Activated naive CD4-positive, alpha-beta T cell treated with anti-CD3 and anti-CD28 coated beads, Interleukin-2, amount 50 U/mL, for 16 hours (primary cell): ENCODE measurements around the gene PRIMA1.

ENCODE experiments used
- DNase-seq: peaks from one replicate; pipeline ENCODE4 v3.0.0-alpha.2; 2020

Gene PRIMA1

DNA sequence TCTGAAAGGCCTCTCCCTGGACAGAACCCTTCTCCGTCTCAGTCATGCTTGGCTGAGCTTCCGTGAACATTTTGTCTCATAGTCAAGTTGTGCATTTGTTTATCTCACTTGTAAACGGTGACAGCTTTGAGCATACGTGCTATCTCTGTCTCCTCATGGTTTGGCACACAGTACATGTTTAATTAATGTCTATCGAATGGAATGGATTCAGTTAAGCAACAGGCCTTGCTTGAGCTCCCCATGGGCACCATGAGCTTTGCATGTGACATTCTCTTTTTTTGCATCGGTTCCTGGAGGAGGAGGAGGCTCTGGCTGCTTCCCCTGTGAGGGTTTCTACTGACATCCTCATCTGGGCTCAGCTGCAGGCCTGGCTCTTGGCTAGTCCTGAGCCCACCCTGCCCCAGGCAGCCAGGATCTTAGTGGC, 80.0 kb downstream of the PRIMA1 start:
- no peak for DNase-seq

DNA sequence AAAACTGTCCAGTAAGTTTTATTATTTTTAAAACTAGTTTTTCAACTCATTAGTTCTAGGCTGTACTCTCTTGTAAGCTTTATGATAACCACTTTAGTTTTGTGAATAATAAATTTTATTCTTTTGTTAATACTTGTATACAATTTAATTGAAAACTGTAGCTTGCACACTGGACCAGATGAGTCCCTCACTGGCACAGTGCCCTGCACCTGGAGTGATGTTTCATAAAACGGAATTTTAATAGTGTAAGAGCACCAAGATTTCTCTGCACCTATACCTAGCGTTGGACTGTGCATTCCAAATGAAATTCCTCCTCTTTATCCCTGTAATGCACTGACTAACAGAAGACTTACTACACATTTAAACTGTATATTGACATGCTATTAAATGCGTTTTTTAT, 80.8 kb downstream of the PRIMA1 start:
- no peak for DNase-seq

DNA sequence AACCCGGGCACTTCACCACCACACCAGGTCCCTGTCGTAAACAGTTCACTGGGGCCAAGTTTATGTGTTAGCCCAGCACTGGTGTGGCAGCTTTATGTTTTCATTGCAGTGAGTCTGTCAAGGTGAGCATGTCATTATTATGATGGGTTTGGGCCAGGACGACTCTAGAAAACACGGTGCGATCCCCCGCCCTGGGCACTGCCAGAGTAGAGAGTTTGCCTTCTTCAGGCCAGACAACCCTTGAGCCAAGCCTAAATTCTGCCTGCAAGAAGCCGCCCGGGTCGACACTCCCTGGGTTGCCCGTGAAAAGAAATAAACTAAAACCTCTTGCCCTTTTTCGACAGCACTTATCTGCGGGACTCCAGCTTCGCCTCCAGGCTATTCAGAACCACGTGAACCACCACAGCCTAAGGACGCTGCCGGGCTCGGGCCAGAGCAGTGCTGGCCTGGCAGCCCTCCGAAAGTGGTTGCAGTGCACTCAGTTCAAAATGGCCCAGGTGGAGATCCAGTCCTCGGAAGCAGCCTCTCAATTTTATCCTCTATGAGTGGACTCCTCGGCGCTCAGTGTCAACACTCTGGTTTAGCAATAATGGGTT, 81.8 kb downstream of the PRIMA1 start:
- no peak for DNase-seq

DNA sequence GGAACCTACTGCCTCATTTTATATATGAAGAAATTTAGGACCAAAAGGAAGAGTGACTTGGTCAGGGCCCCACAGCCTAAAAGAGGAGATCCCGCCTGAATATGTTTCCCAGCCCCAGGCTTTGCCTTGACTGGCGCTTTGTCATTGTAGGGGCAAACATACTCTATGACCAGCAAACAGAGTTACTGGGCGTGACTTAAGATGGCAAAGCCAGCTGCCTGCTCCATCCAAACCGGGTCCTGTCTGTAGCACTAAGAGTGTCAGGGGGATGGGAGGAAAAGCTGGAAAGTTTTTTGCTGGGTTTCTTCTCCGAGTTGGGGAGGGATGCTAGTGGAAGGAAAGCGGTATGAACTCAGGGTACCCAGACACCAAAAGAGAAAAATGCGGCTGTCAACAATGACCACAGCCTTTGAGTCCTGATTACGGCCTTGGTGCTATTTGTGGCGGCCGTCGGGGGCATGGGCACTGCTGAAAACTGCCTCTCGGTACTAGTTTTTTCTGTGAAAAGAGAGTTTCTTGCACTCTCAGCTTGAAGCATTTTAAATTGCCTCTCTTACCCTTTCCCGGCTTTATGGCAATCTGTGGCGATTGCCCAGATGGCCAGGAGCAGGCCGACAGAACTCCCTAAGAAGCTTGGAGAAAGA, 82.7 kb downstream of the PRIMA1 start:
- no peak for DNase-seq

DNA sequence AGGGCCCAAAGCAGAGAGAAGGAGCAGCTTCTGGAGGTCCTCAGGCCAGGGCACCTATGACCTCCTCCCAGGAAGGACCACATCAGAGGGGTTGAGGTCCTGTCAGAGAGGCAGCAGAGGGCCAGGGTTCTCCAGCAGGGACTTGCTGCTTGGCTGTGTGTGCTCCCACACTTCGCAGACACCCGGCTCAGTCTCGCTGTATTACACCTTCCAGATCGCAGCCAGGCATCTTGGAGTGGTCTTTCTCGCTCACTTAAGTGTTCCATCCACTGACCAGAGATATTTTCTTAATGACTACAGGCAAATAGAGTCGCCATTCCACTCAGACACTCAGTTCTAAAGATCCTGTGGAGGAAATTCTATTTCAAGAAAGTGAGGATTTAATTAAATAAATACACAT, 84.3 kb downstream of the PRIMA1 start:
- no peak for DNase-seq

DNA sequence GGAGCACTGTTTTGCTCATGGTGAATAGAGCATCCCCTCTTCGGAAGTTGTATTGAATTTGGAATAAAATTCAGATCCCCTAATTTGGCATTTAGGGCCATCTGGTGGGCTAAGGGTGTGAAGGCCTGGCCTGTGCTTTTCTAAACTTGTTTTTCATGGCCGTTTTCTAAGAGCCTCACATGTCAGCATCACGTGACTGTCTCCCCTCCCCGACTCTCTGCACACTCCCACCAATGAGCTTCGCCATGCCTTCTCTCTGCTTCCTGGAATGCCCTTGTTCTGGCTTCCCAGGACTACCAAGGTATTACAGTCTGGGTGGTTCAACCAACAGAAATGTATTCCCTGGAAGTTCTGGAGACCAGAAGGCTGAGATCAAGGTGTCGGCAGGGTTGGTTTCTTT, 85.3 kb downstream of the PRIMA1 start:
- DNase-seq = no peak

DNA sequence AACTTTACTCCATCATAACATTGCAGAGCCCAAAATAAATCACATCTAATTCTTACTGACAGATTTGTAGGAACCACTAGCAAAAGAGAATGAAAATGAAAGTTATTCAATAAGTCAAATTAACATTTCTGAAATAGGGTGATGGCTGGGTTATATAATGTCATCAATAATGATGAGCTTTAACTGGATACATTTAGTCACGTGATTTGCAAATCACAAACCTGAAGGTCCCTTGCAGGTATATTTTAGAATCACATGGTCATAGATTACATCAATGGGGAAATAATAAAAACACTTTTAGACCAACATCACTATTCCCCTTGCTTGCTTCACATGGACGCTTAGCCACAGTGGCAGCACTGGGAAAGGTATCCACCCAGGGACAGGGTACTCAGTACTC, 86.7 kb downstream of the PRIMA1 start:
- DNase-seq = no peak

DNA sequence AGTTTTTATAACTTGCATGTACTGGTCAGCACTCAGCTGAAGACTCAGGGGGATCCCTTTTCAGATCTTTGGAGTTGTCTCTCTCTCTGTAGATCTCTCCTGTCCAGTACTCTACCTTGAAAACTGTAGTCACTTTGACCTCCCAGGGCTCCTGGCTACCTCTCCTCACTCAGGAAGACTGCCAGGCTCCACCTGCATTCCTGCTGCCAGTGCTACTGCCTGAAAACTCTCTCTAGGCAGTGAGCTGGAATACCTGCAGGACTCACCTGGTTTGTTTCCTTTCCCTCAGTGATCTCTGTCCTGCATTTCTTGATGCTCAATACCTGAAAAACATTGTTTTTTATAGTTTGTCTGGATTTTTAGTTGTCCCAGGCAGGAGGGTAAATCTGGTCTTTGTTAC, 87.4 kb downstream of the PRIMA1 start:
- no peak for DNase-seq

DNA sequence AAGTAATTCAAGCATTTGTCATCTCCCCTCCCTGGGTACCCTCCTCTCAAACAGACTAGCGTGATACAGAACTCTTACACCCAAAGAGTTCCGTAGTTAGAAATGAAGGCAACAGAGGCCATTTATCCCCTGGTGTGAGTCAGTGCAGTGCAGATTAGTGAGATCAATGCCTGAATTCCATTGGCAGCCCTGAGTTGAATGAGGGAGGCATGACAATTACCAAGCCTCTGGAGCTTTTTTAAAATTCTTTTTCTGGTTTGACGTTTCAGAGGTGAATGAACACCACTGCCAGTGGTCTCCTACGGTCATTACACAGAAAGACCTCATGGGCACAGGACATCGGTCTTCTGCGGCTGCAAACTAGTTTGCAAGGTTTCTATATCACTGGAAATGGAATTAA, 94.4 kb downstream of the PRIMA1 start:
- no peak for DNase-seq

DNA sequence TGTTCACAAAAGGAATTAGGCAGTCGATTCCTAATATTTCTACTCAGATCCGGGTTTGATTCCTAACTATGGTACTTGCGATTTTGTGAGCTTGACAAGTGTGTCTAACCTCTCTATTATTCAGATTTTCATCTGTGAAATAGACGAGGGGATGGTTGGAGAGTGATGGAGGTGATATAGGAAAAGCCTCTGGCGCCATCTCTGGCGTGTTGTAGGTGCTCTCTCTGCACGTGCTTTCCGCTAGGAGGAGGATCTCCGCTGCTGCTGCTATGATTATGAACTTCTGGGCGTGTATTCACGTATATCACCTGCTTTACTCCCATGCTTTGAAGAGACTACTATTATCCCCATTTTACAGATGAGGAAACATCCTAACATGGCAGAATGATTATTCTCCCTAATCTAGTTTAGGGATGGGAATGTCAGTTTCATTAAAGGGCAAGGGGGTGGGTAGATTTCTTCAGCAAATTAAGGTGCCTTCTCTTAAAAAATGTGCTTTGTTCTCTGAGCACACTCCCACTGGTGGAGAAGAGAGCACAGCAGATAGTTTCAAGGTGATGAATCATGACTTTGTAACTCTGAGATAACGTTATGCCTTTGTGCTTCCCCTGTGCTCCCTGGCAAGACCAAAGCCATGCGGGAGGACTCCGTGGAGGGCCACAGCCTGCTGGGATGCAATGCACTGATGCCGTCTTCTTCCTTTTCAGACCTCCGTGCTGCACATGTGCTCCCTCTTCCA, 97.1 kb downstream of the PRIMA1 start:
- DNase-seq = no peak

DNA sequence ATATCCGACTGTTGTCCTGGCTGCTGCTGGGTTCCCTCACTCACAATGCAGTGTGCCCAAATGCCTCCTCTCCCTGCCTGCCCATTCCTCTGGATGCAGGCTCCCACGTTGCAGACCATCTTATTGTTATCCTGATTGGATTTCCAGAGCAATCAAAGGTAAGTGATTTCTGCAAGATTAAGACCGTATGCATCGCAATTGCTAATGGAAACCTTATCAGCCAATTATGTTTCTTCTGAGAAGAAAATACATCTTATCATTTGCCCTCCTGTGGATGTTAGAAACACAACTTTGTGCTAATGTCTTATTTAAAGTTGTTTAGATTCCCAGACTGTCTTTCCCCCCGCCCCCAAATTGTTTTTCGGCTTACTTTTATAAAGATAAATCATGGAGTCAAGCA, 98.1 kb downstream of the PRIMA1 start:
- DNase-seq = no peak

DNA sequence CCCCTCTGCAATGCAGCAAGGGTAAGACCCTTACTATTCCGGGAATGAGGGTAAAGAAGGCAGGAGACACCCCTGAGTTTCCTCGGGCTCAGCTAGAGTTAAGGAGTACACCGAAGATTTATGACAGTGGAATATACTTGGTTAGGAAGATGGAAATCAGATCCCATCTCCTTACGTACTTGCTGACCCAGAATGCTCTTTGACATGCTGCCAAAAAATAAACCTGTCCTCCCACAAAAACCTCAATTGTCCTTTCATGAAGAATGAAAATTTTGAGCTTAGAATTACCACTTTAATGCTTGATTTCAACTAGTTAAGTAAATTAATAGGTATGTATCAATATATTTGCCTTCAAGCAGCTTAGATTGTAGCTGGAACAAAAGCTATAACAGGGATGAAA, 99.5 kb downstream of the PRIMA1 start:
- no peak for DNase-seq

DNA sequence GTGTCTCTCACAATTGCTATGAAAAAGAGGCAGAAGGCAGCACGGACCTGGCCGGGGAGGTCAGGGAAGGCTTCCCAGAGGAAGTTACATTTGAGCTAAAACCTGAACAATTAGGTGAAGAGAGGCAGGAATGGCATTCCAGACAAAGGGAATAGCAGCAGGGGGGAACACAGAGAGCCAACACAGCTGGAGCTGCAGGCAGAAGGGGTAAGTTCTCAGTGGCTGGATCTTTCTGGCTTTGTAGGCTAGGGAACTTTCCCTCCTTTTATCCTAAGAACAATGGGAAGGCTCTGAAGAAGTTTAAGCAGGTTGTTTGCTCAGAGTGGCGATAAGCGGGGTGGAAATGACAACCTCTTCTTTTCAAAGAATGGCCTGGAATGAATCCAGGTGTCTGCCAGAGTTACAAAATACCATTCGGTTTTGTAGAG, 100.0 kb downstream of the PRIMA1 start:
- no peak for DNase-seq

DNA sequence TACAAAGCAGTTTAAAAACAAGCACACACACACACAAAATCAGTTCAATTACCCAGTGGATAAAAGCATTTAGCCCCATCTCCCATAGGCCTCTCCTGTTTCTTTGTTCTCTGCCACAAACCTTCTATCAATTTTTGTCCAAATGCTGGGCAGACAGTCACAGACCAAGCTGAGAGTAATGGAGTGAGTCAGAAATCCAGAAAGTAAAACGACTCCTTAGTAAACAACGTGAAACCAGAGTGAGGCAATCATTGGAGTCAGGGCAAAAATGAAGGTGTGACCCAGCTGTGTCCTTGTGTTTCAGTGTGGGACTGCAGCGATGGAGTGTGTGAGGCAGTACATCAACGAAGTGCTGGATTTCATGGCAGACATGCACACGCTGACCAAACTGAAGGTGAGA, 102.0 kb downstream of the PRIMA1 start:
- DNase-seq = no peak

DNA sequence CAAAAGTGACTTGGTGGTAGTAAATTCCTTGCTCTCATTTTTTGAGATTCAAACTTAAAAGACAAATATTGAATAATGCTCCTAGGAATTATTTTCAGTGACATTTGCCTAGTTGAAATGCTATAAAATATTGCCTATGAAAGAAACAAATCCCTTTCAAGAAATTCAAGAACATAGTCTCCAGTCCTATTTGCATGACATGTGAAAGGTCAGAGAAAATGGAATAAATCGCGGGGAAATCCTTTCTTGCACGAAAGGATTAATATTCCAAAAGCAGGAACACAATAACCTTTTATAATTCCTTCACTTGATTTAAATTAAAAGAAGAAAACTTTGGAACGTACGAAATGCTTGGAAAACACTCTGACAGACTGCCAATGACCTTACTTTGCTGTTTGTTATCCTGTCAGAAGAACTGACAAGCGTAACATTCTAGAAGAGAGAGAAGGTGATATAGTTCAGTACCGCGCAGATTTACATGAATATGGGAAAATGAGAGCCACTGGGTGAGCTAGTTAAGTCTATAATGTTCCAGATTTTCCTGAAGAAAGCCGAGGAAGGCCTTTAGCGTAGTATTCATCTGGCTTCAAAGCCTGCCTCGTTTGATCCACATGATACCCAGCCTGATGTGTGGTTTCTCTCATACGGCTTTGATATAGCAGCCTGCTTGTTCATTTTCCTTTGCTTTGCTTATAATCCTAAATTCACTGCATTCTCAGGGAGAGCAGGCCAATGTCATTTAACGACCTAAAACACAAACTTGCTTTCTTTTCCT, 103.0 kb downstream of the PRIMA1 start:
- DNase-seq = no peak

DNA sequence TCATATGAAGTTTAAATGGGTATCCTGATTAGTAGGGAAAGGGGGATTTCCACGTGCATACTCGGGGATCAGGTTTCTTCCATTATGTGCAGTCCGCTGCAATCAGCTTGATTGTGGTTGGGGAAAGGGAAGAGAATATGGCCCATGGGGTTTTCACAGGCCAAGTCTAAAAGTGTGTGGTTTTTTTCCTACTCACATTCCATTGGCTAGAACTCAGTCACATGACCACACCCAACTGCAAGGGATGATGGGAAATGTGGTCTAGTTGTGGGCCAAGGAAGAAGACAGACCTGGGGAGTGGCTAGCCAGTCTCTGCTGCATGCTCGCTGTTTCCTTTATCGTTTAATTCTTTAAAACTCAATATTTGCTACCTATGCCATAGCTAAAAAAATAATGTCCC, 105.1 kb downstream of the PRIMA1 start:
- no peak for DNase-seq

DNA sequence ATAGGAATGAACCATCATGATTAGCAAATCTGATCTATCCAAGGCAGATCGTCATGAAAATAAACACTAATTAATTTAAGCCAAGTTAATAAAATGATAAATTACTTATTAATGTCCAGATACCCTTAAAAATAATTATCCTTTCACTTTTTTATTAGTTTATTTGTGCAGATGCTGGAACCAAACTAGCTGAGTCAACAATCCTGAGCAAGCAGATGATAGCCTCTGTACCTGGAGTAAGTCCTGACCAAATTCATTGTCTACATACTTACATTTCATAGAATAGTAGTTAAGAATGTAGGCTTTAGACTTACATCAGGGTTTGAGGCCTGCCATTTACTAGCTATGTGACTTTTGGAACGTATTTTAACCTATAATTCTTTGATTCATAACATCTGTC, 105.8 kb downstream of the PRIMA1 start:
- no peak for DNase-seq

DNA sequence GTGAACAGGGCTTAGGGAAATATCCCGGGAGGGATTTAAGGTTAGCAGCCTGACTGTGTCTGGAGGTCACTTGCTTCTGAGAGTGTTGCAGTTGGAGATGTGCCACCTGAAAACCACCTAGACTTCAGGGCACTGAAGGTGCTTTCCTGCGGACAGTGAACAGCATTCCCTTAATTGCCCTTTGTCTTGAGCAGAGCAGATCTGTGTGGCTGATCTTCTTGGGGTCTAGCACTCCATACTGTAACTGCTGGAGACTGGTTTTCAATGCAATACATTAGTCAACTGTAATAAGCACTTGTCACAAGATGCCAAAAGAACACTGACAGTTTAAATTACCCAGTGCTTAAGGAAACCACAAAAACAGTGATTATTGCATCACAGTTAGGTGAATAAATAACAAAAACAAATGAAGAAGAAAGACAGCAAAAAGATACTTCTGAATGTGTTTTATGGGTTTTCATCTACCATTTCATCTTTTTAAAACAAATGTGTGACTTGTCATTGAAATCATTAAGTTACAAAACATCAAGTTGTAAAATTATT, 111.8 kb downstream of the PRIMA1 start:
- DNase-seq = no peak

DNA sequence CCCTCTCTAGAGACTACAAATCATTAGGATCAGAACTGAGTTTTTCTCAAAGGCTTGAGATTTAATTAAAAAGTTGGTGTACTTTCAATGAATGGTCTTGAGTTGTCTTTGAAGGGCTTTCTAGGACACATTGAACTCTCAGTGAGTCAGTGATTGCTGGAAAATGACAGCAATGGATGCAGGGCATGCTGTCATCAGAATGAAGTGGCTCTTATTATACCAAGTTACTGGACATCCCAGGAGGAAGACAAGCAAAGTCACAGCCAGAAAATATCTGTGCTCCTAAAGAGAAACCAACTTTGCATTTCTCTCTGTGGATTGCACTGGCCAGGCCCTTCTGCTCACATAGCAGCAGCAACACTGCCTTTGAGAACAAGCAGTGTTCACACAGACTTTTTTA, 112.6 kb downstream of the PRIMA1 start:
- no peak for DNase-seq

DNA sequence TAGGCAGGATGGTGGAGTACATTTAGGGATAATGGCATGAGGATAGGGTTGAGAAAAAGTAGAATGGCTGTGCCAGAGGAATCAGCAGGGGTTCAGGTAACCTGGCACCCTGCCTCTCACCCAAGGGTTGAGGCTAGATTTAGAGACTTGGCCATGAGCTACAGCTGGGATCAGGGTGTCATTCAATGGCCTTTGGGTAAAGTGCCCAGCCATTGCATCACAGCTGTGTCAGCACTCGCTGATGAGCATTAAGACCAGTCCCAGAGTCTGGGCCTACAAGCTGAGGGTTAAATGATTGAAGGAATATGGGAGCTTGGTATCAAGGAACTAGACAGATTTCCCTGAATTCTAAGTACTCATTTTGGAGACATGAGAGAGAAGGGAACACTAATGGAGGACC, 113.9 kb downstream of the PRIMA1 start:
- DNase-seq = no peak

DNA sequence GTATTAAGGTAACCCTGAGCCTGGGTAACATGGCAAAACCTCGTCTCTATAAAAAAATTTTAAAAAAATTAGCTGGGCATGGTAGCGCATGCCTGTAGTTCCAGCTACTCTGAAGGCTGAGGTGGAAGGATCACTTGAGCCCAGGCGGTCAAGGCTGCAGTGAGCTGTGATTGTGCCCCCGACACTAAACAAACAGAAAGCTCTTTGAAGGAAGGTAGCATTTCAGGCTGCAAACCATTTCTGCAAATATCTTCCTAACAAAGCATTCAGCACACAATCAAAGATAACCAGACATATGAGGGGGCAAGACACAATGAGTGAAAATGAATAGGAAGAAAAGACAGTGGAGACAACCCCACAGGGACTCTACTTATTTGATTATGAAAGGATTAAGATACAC, 118.7 kb downstream of the PRIMA1 start:
- no peak for DNase-seq
